ENCODE data around the gene HFM1.
"Not testable (repeated sequence)": the region's sequence is repeated elsewhere in the genome, so short reads cannot be mapped to it uniquely, and the experiment has no call there.

The HFM1 gene, protein sequence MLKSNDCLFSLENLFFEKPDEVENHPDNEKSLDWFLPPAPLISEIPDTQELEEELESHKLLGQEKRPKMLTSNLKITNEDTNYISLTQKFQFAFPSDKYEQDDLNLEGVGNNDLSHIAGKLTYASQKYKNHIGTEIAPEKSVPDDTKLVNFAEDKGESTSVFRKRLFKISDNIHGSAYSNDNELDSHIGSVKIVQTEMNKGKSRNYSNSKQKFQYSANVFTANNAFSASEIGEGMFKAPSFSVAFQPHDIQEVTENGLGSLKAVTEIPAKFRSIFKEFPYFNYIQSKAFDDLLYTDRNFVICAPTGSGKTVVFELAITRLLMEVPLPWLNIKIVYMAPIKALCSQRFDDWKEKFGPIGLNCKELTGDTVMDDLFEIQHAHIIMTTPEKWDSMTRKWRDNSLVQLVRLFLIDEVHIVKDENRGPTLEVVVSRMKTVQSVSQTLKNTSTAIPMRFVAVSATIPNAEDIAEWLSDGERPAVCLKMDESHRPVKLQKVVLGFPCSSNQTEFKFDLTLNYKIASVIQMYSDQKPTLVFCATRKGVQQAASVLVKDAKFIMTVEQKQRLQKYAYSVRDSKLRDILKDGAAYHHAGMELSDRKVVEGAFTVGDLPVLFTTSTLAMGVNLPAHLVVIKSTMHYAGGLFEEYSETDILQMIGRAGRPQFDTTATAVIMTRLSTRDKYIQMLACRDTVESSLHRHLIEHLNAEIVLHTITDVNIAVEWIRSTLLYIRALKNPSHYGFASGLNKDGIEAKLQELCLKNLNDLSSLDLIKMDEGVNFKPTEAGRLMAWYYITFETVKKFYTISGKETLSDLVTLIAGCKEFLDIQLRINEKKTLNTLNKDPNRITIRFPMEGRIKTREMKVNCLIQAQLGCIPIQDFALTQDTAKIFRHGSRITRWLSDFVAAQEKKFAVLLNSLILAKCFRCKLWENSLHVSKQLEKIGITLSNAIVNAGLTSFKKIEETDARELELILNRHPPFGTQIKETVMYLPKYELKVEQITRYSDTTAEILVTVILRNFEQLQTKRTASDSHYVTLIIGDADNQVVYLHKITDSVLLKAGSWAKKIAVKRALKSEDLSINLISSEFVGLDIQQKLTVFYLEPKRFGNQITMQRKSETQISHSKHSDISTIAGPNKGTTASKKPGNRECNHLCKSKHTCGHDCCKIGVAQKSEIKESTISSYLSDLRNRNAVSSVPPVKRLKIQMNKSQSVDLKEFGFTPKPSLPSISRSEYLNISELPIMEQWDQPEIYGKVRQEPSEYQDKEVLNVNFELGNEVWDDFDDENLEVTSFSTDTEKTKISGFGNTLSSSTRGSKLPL (N-terminal part only)

DNA sequence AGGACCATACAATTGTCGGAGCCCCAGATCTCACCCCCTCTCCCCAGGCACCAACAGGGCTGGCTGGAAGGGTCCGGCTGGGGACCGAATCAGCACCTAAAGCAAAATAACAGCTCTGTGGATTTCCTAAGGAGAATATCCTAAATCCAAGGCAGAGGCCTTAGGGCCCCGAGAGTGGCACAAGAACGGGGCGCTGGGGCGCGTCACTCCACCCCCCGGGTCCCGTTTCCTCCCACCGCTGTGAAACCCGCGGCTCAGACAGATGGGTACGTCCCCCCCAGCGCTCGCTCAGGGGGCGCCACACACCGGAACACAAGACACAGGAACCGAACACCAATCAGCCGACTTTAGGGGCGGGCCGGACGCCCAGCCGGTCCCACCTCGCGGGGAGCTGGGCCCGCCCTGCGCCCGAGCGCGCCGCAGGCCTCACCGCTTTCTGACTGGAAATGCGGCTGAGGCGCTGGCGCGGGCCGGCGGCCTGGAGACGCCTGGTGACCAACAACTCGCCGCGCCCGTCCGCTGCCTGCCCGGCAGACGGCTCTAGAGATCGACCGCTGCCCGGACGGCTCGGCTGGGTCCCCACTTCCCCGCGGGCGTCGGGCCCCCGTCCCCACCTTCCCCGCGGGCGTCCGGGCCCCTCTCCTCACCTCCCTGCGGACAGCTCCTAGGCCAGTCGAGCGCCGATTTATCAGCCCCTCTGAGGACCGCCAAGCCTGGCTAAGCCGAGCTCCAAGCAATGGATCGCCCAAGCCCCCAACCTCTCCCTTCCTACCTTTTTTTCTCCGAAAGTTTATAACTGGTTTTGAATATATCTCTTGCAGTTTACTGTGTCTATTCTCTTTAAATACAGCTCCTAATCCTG, at the start of gene HFM1:
Gene HFM1, minus strand, starts transcription at position 687 of the 862 bp plus-strand sequence. CDS start 3,755 bp downstream, outside the sequence.
- DNase-seq (ENCODE audit: low read depth), result no peak

DNA sequence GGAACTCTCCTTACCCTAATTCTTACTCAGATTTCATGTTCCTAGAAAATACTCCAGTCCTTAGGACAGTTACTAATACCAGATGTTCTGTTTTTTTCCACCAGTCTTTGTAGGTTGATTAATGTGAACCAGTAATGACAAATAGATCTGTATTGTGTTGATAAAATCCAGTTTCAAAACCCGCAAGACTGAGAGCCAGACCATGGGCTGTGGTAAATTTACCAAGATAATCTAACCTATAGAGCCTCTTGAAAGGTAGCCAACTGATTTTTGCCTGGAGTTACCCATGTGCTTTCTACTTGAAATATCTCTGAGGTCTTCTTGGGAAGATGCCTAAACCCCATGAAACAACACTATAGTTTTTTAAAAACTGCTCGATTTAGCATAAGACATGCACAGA, 49.5 kb upstream of the HFM1 start:
- DNase-seq (ENCODE audit: low read depth), result no peak

DNA sequence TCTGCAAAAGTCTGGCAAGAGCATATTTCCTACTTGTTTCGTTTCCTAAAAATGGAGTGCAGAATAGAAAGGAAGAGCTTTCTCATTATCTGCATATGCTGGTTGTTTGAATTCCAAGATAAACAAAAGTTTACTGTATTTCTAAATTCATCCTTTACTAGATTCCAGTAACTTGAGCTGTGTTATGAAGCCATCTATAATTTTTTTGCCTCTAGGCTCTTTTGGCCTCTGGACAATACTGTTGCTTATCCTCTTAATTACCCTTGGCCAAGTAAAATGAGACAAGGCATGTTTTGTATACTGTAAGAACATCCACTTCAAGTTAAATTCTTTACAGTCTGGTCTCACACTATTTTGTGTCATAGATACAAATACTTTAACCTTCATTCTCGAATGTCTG, 45.6 kb upstream of the HFM1 start:
- no peak for DNase-seq (ENCODE audit: low read depth)

DNA sequence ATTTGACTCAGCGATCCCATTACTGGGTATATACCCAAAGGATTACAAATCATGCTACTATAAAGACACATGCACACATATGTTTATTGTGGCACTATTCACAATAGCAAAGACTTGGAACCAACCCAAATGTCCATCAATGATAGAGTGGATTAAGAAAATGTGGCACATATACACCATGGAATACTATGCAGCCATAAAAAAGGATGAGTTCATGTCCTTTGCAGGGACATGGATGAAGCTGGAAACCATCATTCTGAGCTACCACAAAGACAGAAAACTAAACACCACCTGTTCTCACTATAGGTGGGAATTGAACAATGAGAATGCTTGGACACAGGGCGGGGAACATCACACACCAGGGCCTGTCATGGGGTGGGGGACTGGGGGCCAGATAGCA, 43.1 kb upstream of the HFM1 start:
- not testable (repeated sequence) for DNase-seq (ENCODE audit: low read depth)

DNA sequence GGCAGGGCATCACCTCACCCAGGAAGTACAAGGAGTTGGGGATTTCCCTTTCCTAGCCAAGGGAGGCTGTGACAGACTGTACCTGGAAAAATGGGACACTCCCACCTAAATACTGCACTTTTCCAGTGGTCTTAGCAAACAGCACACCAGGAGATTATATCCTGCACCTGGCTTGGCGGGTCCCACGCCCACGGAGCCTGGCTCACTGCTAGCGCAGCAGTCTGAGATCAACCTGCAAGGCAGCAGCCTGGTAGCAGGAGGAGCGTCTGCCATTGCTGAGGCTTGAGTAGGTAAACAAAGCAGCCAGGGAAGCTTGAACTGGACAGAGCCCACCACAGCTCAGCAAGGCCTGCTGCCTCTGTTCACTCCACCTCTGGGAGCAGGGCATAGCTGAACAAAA, 37.3 kb upstream of the HFM1 start:
- not testable (repeated sequence) for DNase-seq (ENCODE audit: low read depth)

DNA sequence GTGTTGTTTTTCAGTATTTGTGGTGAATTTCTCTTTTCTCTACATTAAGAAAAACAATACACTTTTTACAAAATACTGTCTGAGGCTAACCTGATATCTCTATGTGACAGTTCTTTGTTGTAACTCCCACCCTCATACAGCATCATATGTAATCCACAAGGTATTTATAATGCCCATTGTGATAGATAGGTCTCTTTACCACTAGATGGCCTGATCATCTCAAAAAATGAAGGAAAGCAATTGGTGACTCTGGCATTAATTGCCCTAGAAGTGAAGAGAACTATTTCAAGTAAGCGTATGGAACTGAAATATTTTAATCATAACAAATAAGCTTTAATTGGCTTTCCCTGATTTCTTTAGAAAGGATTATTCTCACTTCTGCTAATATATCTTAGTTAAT, 36.2 kb upstream of the HFM1 start:
- no peak for DNase-seq (ENCODE audit: low read depth)

DNA sequence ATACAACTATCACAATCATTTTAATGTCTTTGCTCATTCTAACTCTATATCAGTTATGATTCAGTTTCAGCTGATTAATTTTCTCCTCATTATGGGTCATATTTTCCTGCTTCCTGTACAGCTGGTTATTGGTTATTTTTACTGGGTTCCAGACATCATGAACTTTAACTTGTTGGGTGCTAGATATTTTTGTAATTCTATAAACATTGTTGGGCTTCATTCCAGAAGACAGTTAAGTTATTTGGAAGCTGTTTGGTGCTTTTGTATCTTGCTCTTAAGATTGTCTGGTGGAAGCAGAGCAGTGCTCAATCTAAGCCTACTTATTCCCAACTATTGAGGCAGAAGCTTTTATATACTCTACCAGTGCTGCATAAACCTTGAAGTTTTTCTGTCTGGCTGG, 34.4 kb upstream of the HFM1 start:
- no peak for DNase-seq (ENCODE audit: low read depth)

DNA sequence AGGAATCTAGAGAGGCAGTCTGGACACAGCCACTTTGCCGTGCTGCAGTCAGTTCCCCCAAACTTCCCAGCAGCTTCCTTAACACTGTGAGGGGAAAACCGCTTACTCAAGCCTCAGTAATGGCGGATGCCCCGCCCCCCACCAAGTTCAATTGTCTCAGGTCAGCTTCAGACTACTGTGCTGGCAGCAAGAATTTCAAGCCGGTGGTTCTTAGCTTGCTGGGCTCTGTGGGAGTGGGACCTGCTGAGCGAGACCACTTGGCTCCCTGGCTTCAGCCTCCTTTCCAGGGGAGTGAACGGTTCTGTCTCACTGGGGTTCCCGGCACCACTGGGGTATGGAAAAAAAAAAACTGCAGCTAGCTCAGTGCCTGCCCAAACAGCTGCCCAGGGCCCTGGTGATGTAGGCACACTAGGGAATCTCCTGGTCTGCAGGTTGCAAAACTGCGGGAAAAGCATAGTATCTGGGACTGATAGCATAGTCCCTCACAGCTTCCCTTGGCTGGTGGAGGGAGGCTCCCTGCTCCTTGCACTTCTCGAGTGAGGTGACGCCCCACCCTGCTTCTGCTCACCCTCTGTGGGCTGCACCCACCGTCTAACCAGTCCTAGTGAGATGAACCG, 23.7 kb upstream of the HFM1 start:
- no peak for DNase-seq (ENCODE audit: low read depth)

DNA sequence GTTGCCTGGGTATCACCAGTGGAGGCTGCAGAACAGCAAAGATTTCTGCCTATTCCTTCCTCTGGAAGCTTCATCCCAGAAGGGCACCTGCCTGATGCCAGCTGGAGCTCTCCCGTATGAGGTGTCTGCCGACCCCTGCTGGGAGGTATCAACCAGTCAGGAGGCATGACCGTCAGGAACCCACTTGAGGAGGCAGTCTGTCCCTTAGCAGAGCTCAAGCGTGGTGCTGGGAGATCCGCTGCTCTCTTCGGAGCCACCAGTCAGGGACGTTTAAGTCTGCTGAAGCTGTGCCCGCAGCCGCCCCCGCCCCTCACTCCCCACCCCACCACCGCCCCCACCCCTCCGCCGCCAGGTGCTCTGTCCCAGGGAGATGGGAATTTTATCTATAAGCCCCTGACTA, 23.1 kb upstream of the HFM1 start:
- no peak for DNase-seq (ENCODE audit: low read depth)

DNA sequence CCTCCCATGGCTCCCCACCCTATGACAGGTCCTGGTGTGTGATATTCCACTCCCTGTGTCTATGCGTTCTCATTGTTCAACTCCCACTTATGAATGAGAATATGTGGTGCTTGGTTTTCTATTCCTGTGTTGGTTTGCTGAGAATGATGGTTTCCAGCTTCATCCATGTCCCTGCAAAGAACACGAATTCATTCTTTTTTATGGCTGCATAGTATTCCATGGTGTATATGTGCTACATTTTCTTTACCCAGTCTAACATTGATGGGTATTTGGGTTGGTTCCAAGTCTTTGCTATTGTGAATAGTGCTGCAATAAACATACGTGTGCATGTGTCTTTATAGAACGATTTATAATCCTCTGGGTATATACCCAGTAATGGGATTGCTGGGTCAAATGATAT, 17.9 kb upstream of the HFM1 start:
- DNase-seq (ENCODE audit: low read depth), result not testable (repeated sequence)

DNA sequence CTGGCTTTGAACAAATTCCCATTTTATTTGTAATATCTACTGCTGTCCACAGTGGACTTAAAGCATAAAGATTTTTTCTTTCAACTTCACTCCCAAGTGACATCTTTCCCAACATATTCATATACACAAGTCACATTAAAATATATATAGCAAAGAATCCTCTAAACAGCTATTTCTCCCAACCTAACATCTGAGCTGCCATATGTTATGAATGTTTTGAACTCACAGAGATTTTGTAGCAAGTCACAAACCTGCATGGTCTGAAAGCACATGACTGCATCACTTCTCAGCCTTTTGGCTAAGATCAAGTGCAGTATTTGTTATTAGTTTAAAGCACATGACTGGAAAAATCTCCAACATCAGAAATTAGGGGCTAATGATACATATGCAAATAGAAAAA, 7.7 kb upstream of the HFM1 start:
- no peak for DNase-seq (ENCODE audit: low read depth)

DNA sequence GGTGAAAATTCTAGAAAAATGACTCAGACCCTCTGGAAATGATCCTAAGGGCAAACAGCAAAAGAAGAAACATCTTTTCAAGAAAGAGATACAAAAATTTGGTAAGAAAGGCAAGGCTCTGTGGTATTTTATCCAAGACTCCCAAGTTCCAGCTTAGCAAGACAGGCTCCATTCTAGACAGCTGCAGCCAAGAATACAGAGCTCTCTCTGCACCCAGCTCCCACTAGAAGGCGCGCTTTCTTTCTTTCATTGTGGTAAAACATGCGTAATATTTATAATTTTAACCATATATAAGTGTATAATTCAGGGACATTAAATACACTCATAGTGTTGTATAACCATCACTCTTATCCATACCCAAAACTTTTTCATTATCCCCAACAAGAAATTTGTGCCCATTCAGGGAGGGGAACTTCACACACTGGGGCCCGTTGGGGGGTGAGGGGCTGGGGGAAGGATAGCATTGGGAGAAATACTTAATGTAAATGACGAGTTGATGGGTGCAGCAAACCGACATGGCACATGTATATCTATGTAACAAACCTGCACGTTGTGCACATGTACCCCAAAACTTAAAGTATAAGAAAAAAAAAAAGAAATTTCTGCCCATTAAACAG, 2.2 kb upstream of the HFM1 start:
- no peak for DNase-seq (ENCODE audit: low read depth)

DNA sequence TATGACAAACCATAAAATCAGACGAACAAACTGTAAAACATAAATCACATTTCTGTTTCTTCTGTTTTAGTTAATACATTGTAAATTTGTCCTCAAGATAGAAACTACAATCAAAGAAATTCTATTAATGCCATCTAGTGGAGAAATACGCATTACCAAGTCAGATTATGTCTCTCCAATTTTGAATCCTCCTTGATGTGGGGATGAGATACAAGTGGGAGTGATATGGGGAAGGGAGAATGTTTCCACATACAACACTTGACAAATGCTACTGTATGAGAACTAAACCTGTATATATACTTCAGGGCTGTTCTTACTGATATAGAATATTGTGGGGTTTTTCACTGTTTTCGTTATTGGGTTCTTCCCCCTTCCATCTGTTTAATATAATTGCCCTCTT, 2.6 kb downstream of the HFM1 start:
- no peak for DNase-seq (ENCODE audit: low read depth)

DNA sequence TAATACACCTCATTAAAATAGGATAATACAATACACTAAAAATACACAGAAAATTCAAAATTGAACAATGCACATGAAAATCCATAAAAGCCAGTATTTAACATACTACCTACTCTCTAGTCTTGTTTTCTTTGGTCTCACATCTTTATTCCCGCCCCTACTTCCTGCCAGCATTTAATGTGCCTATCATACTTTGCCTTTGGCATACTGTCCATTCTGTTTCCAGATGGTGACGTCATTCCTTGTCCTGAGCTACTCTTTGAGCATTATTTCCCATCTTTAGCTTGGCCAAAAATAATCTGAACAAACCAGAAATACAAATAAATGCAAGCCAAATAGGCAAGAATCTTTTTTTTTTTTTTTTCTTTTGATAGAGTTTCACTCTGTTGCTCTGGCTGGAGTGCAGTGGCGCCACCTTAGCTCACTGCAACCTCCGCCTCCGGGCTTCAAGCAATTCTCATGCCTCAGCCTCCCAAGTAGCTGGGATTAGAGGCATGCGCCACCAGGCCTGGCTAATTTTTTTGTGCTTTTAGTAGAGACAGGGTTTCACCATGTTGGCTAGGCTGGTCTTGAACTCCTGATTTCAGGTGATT, 4.4 kb downstream of the HFM1 start:
- no peak for DNase-seq (ENCODE audit: low read depth)

DNA sequence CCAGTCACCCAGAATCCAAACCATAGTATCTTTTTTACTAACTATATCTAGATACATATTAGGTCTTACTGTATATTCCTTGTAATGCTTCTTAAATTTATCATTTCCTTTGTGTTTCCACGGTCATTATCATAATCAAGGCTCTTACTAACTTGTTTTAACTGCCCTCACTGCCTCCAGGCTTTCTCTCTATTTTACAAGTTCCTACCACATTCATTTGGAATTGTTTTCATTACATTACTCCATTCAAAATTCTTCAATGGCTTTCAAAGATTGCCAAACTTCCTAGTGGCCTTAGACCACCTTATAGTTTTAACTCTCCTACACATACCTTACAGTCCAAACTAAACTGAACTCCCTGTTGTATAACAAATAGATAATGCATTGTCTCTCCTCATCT, 6.3 kb downstream of the HFM1 start:
- DNase-seq (ENCODE audit: low read depth), result no peak

DNA sequence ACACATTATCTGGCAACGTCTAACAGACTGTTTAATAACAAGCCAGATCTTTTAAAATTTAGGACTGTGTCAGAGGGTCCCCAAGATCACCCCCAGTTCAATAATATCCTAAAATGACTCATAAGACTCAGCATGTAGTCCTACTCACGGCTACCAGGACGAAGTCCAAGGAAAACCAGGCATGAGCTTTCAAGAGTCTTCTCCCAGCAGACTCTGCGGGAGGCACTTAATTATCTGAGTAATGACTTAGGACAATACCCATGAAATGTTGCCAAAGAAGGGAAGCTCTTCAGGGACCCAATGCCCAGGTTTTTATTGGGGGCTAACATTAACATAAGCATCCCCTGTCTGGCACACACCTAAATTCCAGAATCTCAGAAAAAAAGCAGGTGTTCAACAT, 7.0 kb downstream of the HFM1 start:
- no peak for DNase-seq (ENCODE audit: low read depth)

DNA sequence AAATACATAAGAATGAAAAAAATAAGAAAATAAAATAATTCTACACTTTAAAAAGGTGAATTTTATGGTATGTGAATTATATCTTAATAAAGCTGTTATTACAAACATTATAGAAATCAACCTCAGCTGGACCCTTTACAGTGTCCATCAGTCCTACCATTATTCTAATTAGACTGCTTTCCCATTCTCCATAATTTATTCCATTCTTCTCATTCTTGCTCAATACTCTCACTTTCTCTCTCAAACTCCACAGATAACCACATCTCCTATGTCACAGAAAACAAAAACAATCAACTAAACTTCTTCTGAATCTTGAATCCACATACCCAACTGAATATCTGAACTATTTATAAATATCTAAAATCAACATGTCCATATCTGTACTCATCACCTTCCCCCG, 11.6 kb downstream of the HFM1 start:
- DNase-seq (ENCODE audit: low read depth), result no peak

DNA sequence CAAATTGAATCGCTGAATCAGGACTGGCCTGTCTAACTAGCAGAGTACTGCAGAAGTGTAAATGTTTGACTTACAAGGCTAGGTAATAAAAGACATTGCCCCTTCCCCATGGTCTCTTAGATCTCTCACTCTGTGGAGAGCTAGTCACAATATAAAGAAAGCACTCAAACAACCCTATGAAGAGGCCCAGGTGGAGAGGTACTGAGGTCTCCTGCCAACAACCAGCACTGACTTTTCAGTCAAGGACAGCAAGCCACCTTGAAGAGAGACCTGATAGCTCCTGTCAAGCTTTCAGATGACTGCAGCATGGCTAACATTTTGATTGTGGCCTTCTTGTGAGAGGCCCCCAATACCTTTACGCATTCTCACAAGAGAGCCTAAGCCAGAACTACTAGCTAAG, 18.5 kb downstream of the HFM1 start:
- DNase-seq (ENCODE audit: low read depth), result no peak

DNA sequence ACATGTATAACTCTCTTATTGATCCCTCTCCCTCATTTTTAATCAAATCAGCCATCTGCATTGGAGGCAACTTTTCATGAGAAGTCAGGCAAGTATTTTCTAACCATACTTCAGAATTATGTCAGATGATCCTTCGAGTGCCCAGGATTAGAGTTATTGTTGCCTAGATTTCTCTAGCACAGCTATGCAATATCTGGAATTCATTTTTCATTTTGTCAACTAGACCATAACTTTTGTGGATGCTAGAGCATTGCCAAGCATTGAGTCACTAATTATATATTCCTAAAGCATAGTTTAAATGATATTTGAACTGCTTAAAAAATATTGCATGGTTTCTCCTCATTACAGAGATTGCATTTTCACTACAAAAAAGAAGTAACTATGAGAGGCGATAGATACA, 21.2 kb downstream of the HFM1 start:
- no peak for DNase-seq (ENCODE audit: low read depth)

DNA sequence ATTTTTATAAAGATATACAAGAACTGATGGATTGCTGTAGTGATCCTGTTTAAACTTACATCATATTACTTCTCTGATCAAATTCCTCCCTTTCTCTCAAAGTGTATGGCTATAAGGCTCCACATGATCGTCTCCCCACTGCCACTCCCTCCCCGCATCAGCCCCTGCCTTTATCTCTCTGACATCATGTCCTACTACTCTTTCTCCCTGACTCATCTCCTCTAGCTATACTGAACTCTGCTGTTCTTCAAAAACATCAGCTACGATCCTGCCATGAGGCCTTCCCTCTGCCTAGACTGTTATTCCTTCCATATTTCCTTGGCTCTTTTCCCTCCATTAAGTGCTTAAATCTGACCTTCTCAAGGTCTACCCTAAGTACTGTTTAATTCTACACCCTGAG, 22.8 kb downstream of the HFM1 start:
- DNase-seq (ENCODE audit: low read depth), result no peak

Data from activated T-helper 9 cell treated with anti-CD3 and anti-CD28 coated beads, Interleukin-2, amount 50 U/mL, for 16 hours (primary cell).